Measurements from ENCODE around the gene SPATA9.
"Not testable (repeated sequence)": the region's sequence is repeated elsewhere in the genome, so short reads cannot be mapped to it uniquely, and the experiment has no call there.

DNA sequence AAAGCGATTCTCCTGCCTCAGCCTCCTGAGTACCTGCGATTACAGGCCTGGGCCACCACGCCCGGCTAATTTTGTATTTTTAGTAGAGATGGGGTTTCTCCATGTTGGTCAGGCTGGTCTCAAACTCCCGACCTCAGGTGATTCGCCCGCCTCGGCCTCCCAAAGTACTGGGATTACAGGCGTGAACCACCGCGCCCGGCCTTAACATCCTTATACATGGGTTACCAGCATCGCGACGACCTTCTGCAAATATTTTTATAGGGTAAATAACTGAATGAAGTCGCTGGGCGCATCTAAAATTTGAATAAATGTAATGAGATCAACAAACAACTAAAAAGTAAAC is 36.6 kb downstream of the SPATA9 start:
- TF ChIP-seq, protein P1, sequence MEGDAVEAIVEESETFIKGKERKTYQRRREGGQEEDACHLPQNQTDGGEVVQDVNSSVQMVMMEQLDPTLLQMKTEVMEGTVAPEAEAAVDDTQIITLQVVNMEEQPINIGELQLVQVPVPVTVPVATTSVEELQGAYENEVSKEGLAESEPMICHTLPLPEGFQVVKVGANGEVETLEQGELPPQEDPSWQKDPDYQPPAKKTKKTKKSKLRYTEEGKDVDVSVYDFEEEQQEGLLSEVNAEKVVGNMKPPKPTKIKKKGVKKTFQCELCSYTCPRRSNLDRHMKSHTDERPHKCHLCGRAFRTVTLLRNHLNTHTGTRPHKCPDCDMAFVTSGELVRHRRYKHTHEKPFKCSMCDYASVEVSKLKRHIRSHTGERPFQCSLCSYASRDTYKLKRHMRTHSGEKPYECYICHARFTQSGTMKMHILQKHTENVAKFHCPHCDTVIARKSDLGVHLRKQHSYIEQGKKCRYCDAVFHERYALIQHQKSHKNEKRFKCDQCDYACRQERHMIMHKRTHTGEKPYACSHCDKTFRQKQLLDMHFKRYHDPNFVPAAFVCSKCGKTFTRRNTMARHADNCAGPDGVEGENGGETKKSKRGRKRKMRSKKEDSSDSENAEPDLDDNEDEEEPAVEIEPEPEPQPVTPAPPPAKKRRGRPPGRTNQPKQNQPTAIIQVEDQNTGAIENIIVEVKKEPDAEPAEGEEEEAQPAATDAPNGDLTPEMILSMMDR (IDR thresholded peaks at IDR 0.05): not testable (repeated sequence)
- TF ChIP-seq, protein P2, sequence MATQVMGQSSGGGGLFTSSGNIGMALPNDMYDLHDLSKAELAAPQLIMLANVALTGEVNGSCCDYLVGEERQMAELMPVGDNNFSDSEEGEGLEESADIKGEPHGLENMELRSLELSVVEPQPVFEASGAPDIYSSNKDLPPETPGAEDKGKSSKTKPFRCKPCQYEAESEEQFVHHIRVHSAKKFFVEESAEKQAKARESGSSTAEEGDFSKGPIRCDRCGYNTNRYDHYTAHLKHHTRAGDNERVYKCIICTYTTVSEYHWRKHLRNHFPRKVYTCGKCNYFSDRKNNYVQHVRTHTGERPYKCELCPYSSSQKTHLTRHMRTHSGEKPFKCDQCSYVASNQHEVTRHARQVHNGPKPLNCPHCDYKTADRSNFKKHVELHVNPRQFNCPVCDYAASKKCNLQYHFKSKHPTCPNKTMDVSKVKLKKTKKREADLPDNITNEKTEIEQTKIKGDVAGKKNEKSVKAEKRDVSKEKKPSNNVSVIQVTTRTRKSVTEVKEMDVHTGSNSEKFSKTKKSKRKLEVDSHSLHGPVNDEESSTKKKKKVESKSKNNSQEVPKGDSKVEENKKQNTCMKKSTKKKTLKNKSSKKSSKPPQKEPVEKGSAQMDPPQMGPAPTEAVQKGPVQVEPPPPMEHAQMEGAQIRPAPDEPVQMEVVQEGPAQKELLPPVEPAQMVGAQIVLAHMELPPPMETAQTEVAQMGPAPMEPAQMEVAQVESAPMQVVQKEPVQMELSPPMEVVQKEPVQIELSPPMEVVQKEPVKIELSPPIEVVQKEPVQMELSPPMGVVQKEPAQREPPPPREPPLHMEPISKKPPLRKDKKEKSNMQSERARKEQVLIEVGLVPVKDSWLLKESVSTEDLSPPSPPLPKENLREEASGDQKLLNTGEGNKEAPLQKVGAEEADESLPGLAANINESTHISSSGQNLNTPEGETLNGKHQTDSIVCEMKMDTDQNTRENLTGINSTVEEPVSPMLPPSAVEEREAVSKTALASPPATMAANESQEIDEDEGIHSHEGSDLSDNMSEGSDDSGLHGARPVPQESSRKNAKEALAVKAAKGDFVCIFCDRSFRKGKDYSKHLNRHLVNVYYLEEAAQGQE (IDR thresholded peaks at IDR 0.05; ENCODE audit: low read depth, low read length): not testable (repeated sequence)
- TF ChIP-seq SMC3 (IDR thresholded peaks at IDR 0.05; ENCODE audit: low read depth, low read length); FOSL2 (IDR thresholded peaks at IDR 0.05; ENCODE audit: borderline replicate concordance, low read depth); POLR2AphosphoS5 (IDR thresholded peaks at IDR 0.05; ENCODE audit: low read depth, low read length); FOXJ3 (CRISPR knock-in tag; IDR thresholded peaks at IDR 0.05); TCF12 (IDR thresholded peaks at IDR 0.05); GATA2 (CRISPR knock-in tag; IDR thresholded peaks at IDR 0.05); NRF1 (IDR thresholded peaks at IDR 0.05; ENCODE audit: low read depth, low read length); NFIC (IDR thresholded peaks at IDR 0.05; ENCODE audit: borderline replicate concordance); RFX5 (IDR thresholded peaks at IDR 0.05; ENCODE audit: low read length); TAF1 (IDR thresholded peaks at IDR 0.05; ENCODE audit: borderline replicate concordance, low read depth, low read length): not testable (repeated sequence)
- TF ChIP-seq, protein P3, sequence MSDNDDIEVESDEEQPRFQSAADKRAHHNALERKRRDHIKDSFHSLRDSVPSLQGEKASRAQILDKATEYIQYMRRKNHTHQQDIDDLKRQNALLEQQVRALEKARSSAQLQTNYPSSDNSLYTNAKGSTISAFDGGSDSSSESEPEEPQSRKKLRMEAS (IDR thresholded peaks at IDR 0.05; ENCODE audit: low read depth): not testable (repeated sequence)
